ENCODE data around the gene SENP1.

Gene SENP1

DNA sequence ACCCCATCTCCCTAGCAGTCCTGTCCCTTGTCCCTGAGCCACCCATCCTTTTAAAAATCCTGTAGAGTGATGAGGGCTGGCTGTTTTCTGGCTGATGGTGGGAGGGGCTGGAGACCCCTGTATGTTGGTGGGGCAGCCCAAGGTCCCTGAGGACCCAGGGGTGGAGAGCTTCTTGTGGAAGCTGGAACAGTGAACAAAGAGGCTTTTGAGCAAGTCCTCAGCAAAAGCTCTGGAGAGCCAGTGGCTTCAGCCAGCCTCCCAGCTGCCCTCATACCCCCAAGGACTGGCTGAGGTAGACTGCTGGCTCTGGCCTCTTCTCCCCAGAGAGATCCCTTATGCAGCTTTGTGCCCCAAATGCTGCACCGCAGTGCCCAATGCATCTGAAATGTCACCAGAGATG is 72.4 kb downstream of the SENP1 start:
- DNase-seq = no peak

- DNase-seq = no peak
Measured at GRCh38 chr12:48032597-48032996, 73.3 kb downstream of the SENP1 start.

- no peak for DNase-seq
Measured at GRCh38 chr12:48031135-48031960, 74.5 kb downstream of the SENP1 start.

GRCh38 chr12:48030173-48030650 is 75.7 kb downstream of the SENP1 start:
- no peak for DNase-seq

GRCh38 chr12:48029491-48030172 is 76.2 kb downstream of the SENP1 start:
- DNase-seq = no peak

DNA sequence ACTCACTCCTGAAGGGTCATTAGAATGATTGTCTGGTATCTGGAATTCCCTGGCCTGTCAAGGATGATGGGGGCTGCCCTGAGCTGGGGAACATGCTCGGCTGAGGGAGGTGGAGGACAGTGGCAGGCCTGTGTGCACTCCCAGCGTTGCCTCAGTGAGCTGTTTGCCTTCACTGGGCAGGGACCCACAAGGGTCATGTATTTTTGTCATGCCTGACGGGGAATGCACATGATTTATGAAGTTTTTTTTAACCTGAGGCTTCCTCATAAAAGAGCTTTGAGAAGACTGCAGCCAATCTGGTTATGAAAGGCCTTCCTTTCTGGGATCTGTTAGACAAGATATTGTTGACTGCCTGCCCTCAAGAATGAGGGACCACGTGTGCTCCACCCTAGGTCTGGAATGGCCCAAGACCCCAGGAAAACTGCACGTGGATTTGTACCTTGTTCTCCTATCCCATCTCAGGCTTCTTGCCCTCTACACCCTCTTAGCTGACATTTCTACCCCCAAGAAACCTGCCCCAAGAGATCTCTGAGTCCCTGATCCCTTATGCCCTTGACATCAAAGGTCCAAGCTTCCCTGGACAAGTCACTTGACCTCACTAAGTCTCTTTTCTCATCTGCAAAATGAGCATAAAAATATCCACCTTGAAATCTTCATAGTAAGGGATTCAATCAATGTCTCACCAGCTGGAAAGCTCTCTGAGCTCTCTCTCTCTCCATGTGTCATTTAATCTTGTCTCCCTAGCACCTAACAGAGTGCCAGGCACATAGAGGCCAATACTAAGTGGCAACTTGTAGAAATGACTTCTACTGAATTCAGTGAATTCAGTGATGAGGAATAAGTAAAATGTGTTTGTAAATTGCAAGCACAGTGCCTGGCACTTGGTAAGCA is 77.1 kb downstream of the SENP1 start:
- no peak for DNase-seq

GRCh38 chr12:48027183-48028002 is 78.5 kb downstream of the SENP1 start:
- DNase-seq = no peak

GRCh38 chr12:48026060-48026827 is 79.6 kb downstream of the SENP1 start:
- no peak for DNase-seq

DNA sequence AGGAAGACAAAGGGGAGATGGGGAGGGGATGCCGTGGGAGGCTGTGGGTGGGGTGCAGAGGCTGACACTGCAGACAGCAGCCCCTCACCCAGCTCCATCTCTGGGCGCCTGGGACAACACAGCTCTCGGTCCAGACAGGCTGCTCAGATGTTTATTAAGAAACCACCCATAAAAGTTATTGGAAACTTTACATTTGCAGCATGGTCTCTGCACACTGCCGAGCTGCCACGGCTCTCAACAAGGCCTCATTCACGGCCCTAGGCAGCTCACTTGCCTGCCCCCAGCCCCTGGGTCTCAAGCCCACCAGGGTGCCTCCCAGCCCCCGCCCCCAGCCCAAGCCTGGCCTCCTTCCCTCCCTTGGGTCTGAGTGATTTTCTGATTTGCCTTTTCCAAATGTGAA is 80.6 kb downstream of the SENP1 start:
- DNase-seq = no peak

DNA sequence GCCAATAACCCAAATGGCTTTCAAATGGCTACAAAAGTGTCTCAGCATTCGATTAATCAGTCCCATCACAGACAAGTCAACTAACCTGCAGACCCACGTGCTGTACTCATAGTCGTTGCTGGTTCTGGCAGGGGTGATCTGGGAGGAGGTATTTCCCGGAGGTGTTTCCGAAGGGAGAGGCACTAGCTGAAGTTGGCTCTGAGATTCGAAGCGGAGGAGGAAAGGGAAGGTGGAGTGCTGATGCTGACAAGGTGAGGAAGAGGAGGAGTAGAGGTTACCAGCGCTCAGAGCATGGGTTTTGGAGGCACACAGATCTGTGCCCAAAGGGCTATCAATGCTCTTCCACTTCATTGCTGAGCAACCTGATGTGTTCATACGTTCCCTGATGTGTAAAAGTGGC is 81.1 kb downstream of the SENP1 start:
- no peak for DNase-seq

DNA sequence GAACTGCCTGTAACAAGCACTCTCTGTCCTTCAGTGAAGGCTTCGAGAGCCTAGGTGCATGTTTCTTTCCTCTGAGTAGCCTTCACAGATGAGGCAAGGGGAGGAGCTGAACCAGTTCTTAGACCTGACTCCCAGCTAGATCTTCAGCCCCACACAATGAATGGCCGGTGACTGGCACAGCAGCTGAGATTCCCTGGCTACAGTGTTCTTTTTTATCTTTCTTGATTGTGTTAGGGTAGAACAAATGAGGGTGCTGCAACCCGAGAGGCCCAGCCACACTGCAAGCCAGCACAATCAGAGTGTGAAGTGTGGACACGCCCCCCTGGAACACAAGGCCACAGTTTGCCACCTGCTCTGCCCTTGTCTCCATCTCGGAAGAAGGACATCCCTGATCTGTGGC is 82.5 kb downstream of the SENP1 start:
- DNase-seq = no peak

DNA sequence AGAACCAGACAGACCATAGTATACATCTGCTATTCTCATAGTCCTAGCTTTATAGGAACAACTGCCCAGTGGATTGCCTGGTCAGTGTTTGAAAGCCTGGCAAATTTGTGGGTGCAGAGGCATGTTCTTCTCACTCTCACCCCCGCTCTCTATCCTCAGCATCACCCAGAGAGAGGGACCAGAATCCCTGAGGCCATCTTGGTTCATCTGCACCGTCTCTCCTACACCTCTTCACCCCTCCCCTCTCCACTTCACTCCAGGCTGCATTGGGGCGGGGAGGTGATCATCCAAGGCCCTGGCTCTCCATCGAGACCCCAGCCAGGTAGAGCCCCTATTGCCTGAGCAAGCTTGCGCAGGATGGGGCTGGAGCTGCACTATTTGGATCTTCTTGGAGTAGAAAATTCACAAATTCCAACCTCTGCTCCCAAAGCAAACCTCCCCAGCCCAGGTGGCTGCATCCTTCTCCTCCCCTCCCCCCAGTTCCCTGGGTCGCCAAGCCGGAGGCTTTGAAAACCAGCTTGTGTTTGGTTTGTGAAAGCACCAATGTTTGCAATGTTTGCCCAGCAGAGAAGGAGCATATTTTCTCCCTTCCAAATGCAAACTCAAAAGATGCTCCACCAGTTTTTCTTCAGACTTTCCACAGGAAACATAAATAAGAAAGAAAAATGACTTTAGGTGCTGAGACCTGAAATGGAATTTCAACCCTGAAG is 83.0 kb downstream of the SENP1 start:
- no peak for DNase-seq

DNA sequence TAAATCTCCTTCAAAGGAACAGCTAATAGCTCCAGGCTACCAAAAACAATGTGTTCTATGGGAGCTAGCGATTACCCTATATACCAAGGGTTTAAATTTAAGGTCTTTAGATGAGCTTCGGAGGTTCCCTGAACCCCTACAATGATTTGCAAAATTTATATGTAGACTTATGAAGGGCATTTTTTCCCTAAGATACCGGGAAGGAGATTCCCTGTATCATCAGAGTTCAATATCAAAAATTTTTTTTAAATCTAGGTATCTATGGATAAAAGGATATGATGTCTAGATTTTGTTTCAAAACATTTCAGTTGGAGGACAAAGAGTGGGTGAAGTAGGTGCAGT is 83.7 kb downstream of the SENP1 start:
- no peak for DNase-seq

DNA sequence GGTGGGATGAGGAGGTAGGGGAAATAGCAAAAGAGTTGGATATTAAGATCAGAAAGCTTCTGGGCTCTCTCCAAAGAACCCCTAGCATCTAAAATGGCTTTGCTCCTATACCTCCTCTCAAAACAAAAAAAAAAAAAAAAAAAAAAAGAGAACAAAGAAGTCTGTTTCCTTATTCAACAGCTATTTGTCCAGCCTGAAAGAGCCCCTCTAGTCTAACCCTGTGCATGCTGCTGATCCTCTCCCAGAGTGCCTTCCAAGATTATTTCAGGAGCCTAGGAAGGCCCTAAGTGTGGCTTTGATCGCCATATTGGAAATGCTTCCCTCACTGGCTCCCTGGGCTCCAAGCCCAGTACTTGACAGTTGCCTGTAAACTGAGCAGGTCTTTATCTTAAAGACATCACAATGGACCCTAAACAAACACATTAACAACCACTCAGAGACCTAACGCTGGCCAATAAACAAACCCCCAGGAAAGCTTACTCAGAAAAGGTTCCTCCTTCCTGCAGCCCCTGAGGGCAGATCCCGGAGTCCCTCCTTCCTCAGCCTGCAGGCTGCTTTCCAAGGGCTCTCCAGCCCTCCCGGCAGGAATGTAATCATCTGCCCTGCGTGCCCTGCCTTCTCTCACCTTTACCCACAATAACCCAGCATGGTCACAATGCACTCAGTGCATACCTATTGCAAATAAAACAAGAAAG is 84.2 kb downstream of the SENP1 start:
- no peak for DNase-seq

DNA sequence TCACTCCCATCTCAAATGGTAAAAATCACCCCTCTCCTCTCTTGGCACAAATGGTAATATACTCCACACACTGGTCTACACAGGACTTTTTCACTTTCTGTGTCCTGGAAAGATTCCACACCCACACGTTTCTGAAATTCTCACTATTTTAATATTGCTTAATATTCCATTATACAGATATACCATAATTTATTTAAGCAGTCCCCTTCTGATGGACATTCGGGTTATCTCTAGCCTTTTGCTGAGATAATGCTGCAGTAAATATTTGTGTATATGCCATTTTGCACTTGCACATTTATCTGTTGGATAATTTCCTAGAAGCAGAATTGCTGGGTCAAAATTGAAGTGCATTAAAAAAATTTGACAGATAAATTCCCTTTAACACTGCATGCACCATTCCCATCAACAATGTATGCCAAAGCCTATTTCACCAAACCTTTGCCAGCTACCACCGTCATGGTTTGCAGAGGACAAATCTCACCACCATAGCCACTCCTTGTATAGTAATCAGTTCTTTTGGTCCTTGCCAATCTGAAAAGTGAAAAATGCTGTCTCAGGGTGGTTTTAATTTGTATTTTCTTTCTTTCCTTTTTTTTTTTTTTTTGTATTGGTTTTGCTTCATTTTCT is 86.1 kb downstream of the SENP1 start:
- no peak for DNase-seq

GRCh38 chr12:48018618-48018995 is 87.3 kb downstream of the SENP1 start:
- DNase-seq = no peak

GRCh38 chr12:48017921-48018617 is 87.8 kb downstream of the SENP1 start:
- no peak for DNase-seq

DNA sequence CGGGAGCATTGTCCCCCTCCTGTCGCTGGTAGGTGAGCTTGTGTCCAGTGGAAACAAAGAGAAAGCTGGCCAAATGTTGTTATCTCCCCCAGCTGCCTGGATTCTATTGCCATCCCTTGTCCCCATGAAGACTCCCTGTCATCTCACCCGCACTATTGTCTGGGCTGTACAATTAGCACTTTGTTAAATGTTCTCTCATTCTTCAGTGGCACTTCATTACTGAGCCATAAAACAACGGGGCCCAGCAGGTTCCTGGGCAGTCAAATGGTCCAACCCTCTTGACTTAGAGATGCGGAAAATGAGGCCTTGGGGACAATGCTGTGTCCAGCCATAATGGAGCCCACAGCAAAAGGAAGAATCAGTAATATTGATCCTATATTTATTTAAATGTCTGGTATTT is 88.4 kb downstream of the SENP1 start:
- no peak for DNase-seq

DNA sequence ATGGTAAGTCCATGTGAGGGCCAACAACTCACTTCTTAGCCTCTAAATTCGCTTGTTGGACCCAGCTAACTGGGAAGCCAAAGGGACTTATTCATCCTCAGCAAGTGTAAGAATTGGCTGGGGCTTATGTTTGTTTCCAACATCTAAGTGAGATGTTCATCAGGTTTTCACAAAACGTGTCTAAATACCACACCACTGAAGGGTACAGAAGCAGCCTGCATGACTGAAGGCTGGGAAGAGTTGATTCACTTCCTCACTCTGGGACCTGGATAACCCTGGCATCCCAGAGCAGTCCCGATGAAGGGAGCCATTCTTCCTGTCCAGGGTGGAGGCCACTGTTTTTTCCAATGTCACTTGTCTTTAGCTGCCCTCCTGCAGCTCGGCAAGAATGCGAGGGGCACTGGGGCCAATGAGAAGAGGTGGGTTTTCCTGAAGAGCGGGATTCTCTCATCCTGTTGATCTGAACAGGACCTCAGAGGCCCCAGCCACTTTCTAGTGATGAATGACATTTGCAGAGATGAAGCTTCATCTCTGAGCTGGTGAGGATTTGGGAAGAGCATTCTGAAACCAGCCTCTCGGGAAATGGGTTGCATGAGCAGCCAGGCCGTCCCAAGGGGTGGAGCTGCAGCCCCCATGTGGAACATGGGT is 89.4 kb downstream of the SENP1 start:
- DNase-seq = no peak

All from NCI-H446 (cell line).